Measurements from ENCODE around the gene VPS9D1. TPM values are rescaled to one million over a fixed set of nuclear protein-coding genes. Genes with fewer than 3 reads are reported as not detected.

The VPS9D1 gene
- polyA plus RNA-seq, 1 experiment, result 15.6 TPM

DNA sequence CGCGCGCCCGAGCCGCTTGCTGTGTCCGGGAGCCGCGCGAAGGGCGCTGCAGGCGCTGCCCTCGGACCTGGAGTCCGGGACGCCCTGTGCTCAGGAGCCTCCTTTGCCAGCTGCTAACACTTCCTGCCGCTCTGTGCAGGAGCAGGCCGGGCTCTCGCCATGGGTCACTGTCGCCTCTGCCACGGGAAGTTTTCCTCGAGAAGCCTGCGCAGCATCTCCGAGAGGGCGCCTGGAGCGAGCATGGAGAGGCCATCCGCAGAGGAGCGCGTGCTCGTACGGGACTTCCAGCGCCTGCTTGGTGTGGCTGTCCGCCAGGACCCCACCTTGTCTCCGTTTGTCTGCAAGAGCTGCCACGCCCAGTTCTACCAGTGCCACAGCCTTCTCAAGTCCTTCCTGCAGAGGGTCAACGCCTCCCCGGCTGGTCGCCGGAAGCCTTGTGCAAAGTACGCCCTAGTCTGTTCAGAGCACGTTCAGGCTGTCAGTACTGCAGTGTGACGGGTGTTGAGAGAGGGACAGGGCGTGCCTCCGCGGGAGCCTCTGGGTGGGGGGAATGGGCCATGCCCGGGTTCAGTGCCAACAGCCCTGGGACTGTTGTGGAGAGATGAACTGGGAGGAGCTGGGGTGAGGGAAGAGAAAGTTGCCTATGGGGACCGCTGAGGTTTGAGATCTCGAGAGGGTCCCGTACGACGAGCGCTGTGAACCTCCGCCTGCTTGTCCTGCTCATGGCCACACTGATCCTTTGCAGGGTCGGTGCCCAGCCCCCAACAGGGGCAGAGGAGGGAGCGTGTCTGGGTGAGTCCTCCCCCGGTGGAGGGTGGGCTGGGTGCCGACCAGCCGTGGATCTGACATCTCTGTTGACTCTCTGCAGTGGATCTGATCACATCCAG, 1.9 kb upstream of the VPS9D1 start:
- CTCF ChIA-PET, result no interaction called here
- POLR2A ChIA-PET, result no interaction called here
- Histone ChIP-seq H3K27me3 (ENCODE audit: control insufficient read depth, insufficient read depth, low read length) (no peaks in the 10 kb centered on the region), H3K4me3 (ENCODE audit: low read depth, low read length) (peak overlapping the region; percentile 58), H3K36me3 (ENCODE audit: control insufficient read depth, insufficient read depth, low read length) (peaks cover 20% of the 10 kb centered on the region)
- no peak for DNase-seq (ENCODE audit: low read depth)
- TF ChIP-seq, protein P1, sequence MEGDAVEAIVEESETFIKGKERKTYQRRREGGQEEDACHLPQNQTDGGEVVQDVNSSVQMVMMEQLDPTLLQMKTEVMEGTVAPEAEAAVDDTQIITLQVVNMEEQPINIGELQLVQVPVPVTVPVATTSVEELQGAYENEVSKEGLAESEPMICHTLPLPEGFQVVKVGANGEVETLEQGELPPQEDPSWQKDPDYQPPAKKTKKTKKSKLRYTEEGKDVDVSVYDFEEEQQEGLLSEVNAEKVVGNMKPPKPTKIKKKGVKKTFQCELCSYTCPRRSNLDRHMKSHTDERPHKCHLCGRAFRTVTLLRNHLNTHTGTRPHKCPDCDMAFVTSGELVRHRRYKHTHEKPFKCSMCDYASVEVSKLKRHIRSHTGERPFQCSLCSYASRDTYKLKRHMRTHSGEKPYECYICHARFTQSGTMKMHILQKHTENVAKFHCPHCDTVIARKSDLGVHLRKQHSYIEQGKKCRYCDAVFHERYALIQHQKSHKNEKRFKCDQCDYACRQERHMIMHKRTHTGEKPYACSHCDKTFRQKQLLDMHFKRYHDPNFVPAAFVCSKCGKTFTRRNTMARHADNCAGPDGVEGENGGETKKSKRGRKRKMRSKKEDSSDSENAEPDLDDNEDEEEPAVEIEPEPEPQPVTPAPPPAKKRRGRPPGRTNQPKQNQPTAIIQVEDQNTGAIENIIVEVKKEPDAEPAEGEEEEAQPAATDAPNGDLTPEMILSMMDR (IDR thresholded peaks at IDR 0.05; ENCODE audit: insufficient read depth, low read depth, low read length), result no peak

DNA sequence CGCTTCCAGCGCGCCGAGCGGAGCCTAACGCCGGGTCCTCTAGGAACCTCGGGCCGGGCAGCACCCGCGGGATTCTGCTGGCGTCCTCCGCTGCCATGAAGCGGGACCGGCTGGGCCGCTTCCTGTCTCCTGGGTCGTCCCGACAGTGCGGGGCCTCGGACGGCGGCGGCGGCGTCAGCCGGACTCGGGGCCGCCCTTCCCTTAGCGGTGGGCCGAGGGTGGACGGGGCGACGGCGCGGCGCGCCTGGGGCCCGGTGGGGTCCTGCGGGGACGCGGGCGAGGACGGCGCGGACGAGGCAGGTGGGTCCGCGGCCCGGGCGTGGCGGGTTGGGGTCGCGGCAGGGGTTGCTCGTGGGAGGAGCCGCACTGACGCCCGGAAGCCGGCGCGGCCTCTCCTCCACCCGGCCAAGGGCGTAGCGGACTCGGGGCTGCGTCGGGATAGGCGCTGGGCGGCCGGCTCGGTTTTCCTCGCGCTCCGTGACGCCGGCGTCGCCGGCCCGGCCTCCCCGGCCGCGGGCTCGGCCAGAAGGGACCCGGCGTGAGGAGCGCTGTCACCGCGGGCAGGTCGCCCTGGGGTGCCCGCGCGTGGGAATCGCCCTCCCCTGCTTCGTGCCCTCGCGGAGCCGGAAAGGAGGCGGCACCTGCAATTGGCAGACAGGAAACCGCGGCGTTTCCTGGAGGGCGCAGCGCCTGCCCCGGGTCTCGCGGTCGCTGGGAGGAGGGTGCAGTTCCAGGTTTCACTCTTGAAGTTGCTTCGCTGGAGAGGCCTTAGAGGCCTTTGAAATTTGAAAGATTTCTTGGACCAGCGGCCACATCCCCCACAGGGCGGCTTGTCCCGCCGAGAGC, 1.1 kb upstream of the VPS9D1 start:
- DNase-seq (ENCODE audit: low read depth), result no peak
- no peaks in the 10 kb centered on the region for H3K27me3 ChIP-seq (ENCODE audit: control insufficient read depth, insufficient read depth, low read length)
- ChIA-PET CTCF (interaction anchor here (1.7 kb wide), 1 partner anchor 22 kb away, joined by 9 read pairs; no protein-coding TSS in a partner anchor), POLR2A (no interaction called here)
- H3K4me3 ChIP-seq (ENCODE audit: low read depth, low read length), result peak overlapping the region; percentile 58
- TF ChIP-seq, protein P1 (IDR thresholded peaks at IDR 0.05; ENCODE audit: insufficient read depth, low read depth, low read length), result no peak
- H3K36me3 ChIP-seq (ENCODE audit: control insufficient read depth, insufficient read depth, low read length), result peaks cover 18% of the 10 kb centered on the region

DNA sequence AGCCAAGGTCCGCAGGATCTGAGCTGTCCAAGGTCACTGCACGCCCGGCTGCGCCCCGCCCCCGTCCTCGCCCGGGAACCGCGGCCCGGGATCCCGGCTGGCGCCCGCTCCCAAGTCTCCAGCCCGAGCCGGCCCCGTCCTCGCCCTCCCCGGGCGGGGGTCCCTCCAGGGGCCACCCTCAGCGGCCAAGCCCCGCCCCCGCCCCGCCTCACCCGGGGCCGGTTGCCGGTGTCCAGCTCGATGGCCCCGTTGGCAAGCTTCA, 216 bp downstream of the VPS9D1 start:
- H3K36me3 ChIP-seq (ENCODE audit: control insufficient read depth, insufficient read depth, low read length), result peaks cover 19% of the 10 kb centered on the region
- ChIA-PET CTCF (interaction anchor here (0.6 to 1.7 kb wide), 3 partner anchors 16 to 31 kb away, joined by 3 to 9 read pairs (median 4); no protein-coding TSS in a partner anchor), POLR2A (interaction anchor here (0.6 kb wide), 1 partner anchor 153 kb away, joined by 4 read pairs; the partner anchor contains the start of gene TCF25)
- TF ChIP-seq, protein P1 (IDR thresholded peaks at IDR 0.05; ENCODE audit: insufficient read depth, low read depth, low read length), result no peak
- H3K4me3 ChIP-seq (ENCODE audit: low read depth, low read length), result peak overlapping the region; percentile 58
- H3K27me3 ChIP-seq (ENCODE audit: control insufficient read depth, insufficient read depth, low read length), result no peaks in the 10 kb centered on the region
- DNase-seq (ENCODE audit: low read depth), result no peak

DNA sequence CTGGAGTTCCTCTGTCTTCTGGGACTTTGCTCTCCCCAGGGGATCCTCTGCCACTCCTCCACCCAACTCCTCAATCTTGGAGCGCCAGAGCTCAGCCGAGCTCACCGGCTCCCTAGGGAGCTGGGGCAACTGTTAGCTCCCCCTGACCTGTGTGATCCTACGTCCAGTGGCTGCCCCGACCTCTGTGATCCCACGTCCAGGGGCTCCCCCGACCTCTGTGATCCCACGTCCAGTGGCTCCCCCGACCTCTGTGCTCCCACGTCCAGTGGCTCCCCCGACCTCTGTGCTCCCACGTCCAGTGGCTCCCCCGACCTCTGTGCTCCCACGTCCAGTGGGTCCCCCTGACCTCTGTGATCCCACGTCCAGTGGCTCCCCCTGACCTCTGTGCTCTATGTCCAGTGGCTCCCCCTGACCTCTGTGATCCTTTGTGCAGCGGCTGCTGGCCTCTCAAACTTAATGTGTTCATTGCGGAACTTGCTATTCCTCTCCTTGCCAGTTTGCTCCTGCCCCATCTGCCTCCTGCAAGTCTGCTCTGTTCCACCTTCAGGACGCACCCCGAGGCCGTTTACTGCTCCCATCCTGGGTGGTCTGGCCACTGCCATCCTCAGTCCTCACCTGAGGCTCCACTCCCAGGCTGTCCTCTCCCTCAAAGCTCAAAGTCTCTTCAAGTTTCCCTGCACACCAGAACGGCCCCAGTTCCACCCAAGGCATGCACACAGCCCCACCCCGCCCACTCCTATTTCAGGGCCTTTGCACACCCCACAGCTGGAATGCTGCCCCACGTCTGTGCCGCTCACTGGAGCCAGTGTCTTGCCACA, 2.8 kb downstream of the VPS9D1 start:
- no peak for DNase-seq (ENCODE audit: low read depth)
- Histone ChIP-seq H3K27me3 (ENCODE audit: control insufficient read depth, insufficient read depth, low read length) (no peaks in the 10 kb centered on the region), H3K36me3 (ENCODE audit: control insufficient read depth, insufficient read depth, low read length) (peaks cover 4% of the 10 kb centered on the region), H3K4me3 (ENCODE audit: low read depth, low read length) (no peak overlapping the region)
- CTCF ChIA-PET, result interaction anchor here (3.2 kb wide), 1 partner anchor 18 kb away, joined by 9 read pairs; no protein-coding TSS in a partner anchor
- POLR2A ChIA-PET, result no interaction called here
- TF ChIP-seq, protein P1 (IDR thresholded peaks at IDR 0.05; ENCODE audit: insufficient read depth, low read depth, low read length), result no peak

All from BJ (cell line).